ENCODE data around the gene RNLS. TPM values are rescaled to one million over a fixed set of nuclear protein-coding genes. Genes with fewer than 3 reads are reported as not detected.

Gene RNLS
- total RNA-seq, 2 experiments from 2014 or later = not detected

GRCh38 chr10:88253128-88253527 lies 330.0 kb downstream of the RNLS start:
- no peaks in the 10 kb centered on the region for H3K9me2 ChIP-seq (ENCODE audit: insufficient read depth, low read length)
- H3K79me2 ChIP-seq (ENCODE audit: insufficient read depth, low read depth, low read length) = no peaks in the 10 kb centered on the region
- H3K4me3 ChIP-seq (ENCODE audit: low read depth, low read length, poor library complexity, severe bottlenecking) = no peak overlapping the region
- no peaks in the 10 kb centered on the region for H3K9me3 ChIP-seq (ENCODE audit: low read length)
- intact Hi-C loops (cut with micrococcal nuclease; ENCODE audit: unreplicated experiment) = no loop called here
- BruUV-seq (replicated peaks) = no TSS peak
- no peak overlapping the region for H2AFZ ChIP-seq (ENCODE audit: low read length)
- no peak for DNase-seq (ENCODE audit: low spot score)
- no peak overlapping the region for H3K27ac ChIP-seq (ENCODE audit: low read depth, low read length, poor library complexity, severe bottlenecking)
- no peak overlapping the region for H3K4me2 ChIP-seq (ENCODE audit: low read length)
- TF ChIP-seq EZH2phosphoT487 (IDR thresholded peaks at IDR 0.05; ENCODE audit: borderline replicate concordance, low read depth, low read length) = no peak
- TF ChIP-seq CTCF (conservative IDR thresholded peaks at IDR 0.05; ENCODE audit: low read length) = no peak
- no peaks in the 10 kb centered on the region for H4K20me1 ChIP-seq (ENCODE audit: insufficient read depth, low read length)
- H3K36me3 ChIP-seq (ENCODE audit: insufficient read depth, low read length) = no peaks in the 10 kb centered on the region
- ChIA-PET POLR2A (no interaction called here), CTCF (ENCODE audit: unreplicated experiment) (no interaction called here)
- no peaks in the 10 kb centered on the region for H3K4me1 ChIP-seq (ENCODE audit: insufficient read depth, low read length, poor library complexity, severe bottlenecking)

- intact Hi-C loops (cut with micrococcal nuclease; ENCODE audit: unreplicated experiment) = no loop called here
- CTCF ChIA-PET (ENCODE audit: unreplicated experiment) = no interaction called here
- no peak overlapping the region for H3K4me2 ChIP-seq (ENCODE audit: low read length)
- no peaks in the 10 kb centered on the region for H3K79me2 ChIP-seq (ENCODE audit: insufficient read depth, low read depth, low read length)
- BruUV-seq (replicated peaks) = no TSS peak
- no peak overlapping the region for H3K4me3 ChIP-seq (ENCODE audit: low read depth, low read length, poor library complexity, severe bottlenecking)
- no peak overlapping the region for H2AFZ ChIP-seq (ENCODE audit: low read length)
- no peaks in the 10 kb centered on the region for H4K20me1 ChIP-seq (ENCODE audit: insufficient read depth, low read length)
- no peaks in the 10 kb centered on the region for H3K4me1 ChIP-seq (ENCODE audit: insufficient read depth, low read length, poor library complexity, severe bottlenecking)
- no peaks in the 10 kb centered on the region for H3K9me2 ChIP-seq (ENCODE audit: insufficient read depth, low read length)
- H3K27ac ChIP-seq (ENCODE audit: low read depth, low read length, poor library complexity, severe bottlenecking) = no peak overlapping the region
- H3K36me3 ChIP-seq (ENCODE audit: insufficient read depth, low read length) = no peaks in the 10 kb centered on the region
- no peak for DNase-seq (ENCODE audit: low spot score)
- H3K9me3 ChIP-seq (ENCODE audit: low read length) = no peaks in the 10 kb centered on the region
- TF ChIP-seq EZH2phosphoT487 (IDR thresholded peaks at IDR 0.05; ENCODE audit: borderline replicate concordance, low read depth, low read length) (no peak), CTCF (conservative IDR thresholded peaks at IDR 0.05; ENCODE audit: low read length) (no peak)
- POLR2A ChIA-PET = interaction anchor here (0.7 to 1.0 kb wide), 4 partner anchors 16 to 555 kb away, joined by 3 to 6 read pairs (median 3); no protein-coding TSS in a partner anchor
Observed at GRCh38 chr10:88249450-88249849, 333.7 kb downstream of the RNLS start.

GRCh38 chr10:88246675-88247074 lies 336.4 kb downstream of the RNLS start:
- H4K20me1 ChIP-seq (ENCODE audit: insufficient read depth, low read length) = no peaks in the 10 kb centered on the region
- ChIA-PET POLR2A (interaction anchor here (0.9 to 1.1 kb wide), 2 partner anchors 15 to 52 kb away, joined by 3 read pairs; no protein-coding TSS in a partner anchor), CTCF (ENCODE audit: unreplicated experiment) (no interaction called here)
- H3K9me3 ChIP-seq (ENCODE audit: low read length) = no peaks in the 10 kb centered on the region
- BruUV-seq (replicated peaks) = no TSS peak
- H3K79me2 ChIP-seq (ENCODE audit: insufficient read depth, low read depth, low read length) = no peaks in the 10 kb centered on the region
- H3K4me1 ChIP-seq (ENCODE audit: insufficient read depth, low read length, poor library complexity, severe bottlenecking) = no peaks in the 10 kb centered on the region
- H3K36me3 ChIP-seq (ENCODE audit: insufficient read depth, low read length) = no peaks in the 10 kb centered on the region
- H3K4me3 ChIP-seq (ENCODE audit: low read depth, low read length, poor library complexity, severe bottlenecking) = no peak overlapping the region
- intact Hi-C loops (cut with micrococcal nuclease; ENCODE audit: unreplicated experiment) = no loop called here
- no peak for TF ChIP-seq CTCF (conservative IDR thresholded peaks at IDR 0.05; ENCODE audit: low read length)
- TF ChIP-seq EZH2phosphoT487 (IDR thresholded peaks at IDR 0.05; ENCODE audit: borderline replicate concordance, low read depth, low read length) = no peak
- H3K9me2 ChIP-seq (ENCODE audit: insufficient read depth, low read length) = no peaks in the 10 kb centered on the region
- DNase-seq (ENCODE audit: low spot score) = no peak
- no peak overlapping the region for H3K27ac ChIP-seq (ENCODE audit: low read depth, low read length, poor library complexity, severe bottlenecking)
- H2AFZ ChIP-seq (ENCODE audit: low read length) = no peak overlapping the region
- no peak overlapping the region for H3K4me2 ChIP-seq (ENCODE audit: low read length)

All from OCI-LY7 (cell line).